ENCODE results near the gene ZFP57.

Gene ZFP57

GRCh38 chr6:29652198-29652584, 28.8 kb downstream of the ZFP57 start:
- DNase-seq, result no peak

- DNase-seq, result peak; percentile 24
Observed at GRCh38 chr6:29651413-29652197, 29.3 kb downstream of the ZFP57 start.

DNA sequence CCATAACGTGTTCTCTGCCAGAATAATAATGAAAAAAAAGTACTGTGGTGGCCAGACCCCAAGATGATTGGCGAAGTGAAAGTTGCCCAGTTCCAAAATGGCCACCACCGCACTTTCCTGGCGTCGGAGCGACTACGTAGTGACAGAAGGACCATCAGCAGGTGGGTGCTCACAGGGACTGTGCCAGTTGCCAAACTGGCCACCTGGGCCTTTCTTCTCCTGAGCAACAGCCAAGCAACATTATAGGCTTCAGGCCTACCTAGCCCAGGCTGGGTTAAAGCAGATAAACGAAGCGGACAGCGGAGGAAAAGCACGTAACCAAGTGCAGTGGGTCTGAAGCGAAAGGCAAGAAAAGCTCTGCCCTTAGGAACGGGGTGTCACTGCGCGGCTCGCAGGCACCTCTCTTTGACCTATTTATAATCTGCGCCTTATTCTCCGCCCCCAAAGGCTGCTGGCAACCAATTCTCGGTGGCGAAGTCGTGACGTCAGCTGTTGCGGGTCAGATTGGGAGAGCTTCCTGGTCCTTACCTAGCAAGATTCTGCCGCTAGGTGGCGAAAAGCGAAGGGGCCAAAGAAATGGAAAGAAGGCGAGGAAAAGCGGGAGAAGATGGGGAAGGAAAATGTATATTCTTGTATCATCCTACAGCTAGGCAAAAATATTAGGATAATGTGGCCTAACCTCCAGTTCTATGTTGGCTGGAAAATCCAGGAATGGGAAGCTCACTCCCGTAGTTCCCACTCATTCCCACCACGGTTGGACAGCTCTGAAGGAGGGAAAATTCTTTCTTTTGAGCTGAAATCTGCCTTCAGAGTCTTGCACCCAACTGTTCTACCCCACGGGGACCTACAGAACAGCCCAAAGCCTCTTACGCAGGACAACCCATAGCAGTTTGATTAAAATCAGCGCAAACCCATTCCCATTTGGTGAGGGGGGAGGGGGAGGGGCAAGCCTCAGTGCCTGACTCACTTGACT, 31.0 kb downstream of the ZFP57 start:
- DNase-seq, result peak; percentile 97

DNA sequence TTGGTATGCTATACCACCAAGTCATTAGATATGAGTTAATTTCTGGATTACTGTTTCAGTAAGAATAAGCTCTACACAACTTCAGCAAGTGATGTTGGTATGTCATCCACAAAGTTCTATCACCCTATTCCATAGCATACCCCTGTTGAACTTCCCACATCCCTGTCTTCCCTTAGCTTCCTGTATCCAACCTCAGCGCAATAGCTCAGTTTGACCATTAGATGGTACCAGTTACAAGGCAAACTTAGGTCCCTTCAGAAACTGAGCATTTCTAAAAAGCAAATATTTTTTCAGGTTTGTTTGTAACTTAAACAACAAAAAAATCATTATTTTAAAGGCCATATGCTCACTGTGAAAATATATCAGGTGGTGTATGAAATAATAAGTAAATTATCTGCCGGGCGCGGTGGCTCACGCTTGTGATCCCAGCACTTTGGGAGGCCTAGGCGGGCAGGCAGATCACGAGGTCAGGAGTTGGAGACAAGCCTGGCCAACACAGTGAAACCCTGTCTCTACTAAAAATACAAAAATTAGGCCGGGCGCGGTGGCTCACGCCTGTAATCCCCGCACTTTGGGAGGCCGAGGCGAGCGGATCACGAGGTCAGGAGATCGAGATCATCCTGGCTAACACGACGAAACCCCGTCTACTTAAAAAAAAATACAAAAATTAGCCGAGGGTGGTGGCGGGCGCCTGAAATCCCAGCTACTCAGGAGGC, 32.9 kb downstream of the ZFP57 start:
- DNase-seq, result peak; percentile 20

- no peak for DNase-seq
Observed at GRCh38 chr6:29641430-29642148, 39.4 kb downstream of the ZFP57 start.

- no peak for DNase-seq
Observed at GRCh38 chr6:29637247-29637646, 43.7 kb downstream of the ZFP57 start.

DNA sequence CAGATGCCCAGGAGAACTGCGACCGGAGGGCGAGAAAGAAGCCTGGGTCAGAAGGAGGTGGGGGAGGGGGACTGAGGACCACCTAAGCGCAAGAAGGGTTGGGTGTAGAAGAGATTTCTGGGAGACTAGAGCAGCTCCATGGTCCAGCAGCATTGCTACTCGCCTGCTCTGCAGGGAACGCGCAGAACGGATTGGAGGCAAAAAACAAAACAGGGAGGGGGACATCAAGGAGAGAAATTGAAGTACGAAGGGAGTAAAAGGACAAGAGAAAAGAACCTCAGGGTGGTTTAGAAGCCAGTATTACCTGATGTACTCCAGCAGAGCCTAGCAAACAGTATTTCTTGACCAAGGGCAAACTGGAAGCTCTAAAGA, 47.4 kb downstream of the ZFP57 start:
- DNase-seq, result peak; percentile 45

DNA sequence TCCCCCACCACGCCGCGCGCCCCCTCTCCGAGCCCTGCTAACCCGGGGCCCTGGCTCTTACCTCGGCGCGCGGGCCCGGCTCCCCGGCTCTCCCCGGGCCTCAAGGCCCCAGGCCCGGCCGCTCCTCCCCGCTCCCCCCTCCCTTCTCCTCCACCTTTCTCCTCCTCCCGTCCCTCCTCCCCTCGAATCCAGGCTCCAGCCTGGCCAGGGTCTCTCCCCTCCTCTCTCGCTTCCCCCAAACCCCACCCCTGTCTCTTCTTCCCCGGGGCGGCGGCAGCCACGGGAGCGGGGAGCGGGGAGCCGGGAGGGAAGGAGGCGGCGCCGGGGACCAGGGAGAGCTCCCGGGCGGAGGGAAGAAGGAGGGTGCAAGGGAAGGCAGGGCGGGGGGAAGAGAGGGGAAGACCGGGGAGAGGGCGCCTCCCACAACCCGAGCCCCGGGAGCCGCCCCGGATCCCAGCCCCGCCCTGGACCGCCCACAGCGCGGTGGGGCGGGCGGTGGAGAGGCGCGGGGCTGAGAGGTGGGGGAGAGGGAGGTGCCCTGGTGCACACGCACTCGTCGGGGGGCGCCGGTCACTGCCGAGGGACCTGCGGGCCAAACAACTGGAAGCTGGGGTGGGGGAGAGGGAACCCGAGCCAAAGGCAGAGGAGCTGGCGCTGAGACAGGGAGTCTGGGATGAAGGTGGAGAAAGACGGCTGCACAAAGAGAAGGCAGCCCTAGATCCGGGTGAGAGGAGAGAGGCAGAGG, 48.0 kb downstream of the ZFP57 start, which contains the start of gene GABBR1:
GABBR1 (minus strand) TSS at position 395 of the 745 bp plus-strand sequence. CDS start 798 bp downstream, outside the sequence.
- peak; percentile 86 for DNase-seq

GRCh38 chr6:29631860-29632731, 48.9 kb downstream of the ZFP57 start:
- peak; percentile 58 for DNase-seq

DNA sequence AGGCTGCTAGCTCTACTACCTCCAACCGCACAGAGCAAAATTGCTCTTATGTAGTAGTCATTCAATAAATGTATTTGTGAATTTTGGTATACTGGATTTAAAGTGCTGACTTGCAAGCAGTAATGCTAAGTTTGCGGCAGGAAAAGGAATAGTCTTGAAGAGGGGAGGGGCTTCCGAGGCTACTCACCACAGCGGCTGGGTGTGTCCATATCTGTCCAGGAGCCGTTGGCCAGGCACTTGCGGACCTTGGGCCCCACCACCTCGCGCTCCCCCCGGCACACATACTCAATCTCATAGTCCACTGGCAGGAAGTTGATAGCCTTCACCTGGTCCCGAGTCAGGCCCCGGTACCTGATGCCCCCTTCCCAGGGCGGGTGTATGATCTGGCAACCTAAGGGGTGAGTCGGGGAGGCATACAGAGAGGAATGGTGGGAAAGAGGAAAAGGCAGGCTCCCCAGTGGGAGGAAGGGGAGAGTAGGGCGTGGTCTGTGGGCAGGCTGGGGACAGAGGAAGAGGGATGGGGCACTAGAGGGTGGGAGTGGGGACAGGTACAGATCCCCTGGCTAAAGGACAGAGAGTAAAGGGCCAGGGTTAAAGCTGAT, 49.6 kb downstream of the ZFP57 start:
- DNase-seq, result no peak

DNA sequence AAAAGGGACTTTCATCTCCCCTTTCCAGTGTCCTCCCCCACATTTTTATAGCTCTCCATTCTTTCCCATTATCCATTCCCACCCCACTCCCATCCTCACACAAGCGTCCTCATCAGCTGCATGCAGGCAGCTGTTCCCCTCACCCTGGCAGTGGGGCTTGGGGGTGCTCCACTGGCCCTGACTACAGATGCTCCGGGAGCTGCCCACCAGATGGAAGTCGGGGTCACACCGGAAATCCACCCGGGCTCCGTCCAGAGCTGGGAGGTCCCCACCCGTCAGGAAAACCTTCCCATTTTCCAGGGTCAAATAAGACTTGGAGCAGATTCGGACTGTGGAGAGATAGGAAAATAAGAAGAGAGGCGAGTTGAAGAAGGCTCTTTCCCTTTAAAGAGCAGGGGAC, 50.6 kb downstream of the ZFP57 start:
- no peak for DNase-seq

DNA sequence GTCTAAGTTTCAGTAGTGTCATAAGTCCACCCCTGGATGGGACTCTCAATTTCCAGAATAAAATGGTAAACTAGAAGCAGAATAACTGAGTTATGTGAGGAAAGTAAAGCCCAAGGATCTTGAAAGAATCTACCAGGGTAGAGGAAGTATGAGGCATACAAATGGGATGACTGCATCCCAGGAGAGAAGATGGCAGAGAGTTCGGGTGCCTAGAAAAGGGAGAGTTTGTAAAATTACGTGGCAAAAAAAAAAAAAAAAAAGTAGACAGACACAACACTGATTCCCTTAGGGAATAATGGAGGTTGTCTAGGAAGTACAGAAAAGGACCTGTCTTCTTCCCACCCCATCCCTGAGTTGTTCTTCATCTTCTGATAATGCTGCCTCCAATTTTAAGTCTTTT, 51.4 kb downstream of the ZFP57 start:
- no peak for DNase-seq

- DNase-seq, result peak; percentile 89
Observed at GRCh38 chr6:29628419-29629281, 52.3 kb downstream of the ZFP57 start.

DNA sequence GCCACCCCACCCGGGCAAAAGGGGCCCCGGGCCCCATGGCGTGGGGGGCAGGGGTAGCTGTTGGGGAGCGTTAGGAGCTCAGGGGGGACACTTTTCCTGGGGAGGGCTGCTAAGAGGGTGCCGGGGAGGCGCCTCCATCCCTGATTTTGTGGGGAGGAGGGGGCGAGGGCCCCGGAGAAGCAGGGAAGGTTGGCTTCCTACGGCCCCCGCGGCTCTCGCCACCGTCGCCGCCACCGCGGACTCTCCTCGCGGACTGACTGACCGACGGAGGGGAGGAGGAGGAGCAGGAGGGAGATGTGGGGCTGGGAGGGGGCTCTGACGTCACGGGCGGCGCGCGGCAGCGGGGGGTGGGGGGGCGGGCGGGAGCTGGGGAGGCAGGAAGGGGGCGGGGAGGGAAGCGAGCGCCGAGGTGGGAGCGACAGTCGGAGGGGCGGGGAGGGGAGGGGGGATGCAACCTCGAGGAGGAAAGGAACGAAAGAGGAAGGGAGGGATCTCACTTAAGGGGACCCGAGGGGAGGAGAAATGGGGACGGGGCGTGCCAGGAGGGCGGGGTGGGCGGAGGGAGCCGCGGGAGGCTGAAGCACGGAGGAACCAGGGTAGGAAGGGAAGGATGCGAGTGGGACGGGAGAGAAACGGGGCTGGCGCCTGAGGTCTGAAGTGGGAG, 53.1 kb downstream of the ZFP57 start:
- peak; percentile 64 for DNase-seq

GRCh38 chr6:29626948-29627754, 53.8 kb downstream of the ZFP57 start:
- DNase-seq, result no peak

DNA sequence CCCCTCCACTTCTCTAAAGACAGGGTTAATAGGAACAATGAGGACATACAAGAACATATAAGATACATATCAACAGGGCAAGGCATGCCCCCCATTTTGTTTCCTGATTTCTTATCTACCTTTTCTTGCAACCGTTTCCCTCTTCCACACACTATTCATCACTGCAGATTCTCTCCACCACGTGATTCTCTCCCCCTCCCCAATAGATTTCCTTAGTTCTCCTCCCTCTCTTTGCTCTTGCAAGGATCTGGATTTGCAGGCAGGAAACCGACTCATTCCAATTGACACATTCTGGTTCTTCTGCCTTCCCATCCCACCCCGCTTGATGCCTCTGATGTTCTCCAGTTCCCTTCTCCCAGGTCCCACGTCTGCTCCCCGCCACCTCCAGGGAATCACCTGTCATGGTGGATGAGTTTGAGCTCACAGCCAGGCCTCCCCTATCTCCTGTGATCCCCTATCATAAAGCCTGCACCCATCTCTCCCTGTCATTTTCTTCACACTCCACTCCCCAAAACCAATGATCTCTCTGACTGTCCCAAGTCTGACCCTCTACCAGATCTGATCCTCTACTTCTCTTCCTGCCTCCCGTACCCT, 55.5 kb downstream of the ZFP57 start:
- no peak for DNase-seq

GRCh38 chr6:29624520-29624961, 56.4 kb downstream of the ZFP57 start:
- DNase-seq, result no peak

Data from NCI-H510A treated with DMSO at 0.1 percent for 48 hours (cell line).